HepG2 (cell line): Measurements from ENCODE around the gene ARHGAP25.

ENCODE experiments used
- ATF3 ChIP-seq: sonication (generic); formaldehyde crosslinking; IDR thresholded peaks from 2 replicates; pipeline ENCODE4 v1.4.0; 2020; ENCODE audit warnings: missing genetic modification reagents
- ATF4 ChIP-seq, 2 experiments: fragments of 450-650 bp in 1 of 2; sonication (generic) in 1 of 2; formaldehyde crosslinking; IDR thresholded peaks; 2 replicates each; pipeline versions ENCODE4 v1.5.0 to v1.8.0; 2020 to 2022; ENCODE audit warnings: mild to moderate bottlenecking in 1 of 2, missing genetic modification reagents in 1 of 2
- CHD4 ChIP-seq: fragments of 200-600 bp; sonication (generic); IDR thresholded peaks from 2 replicates; pipeline ENCODE4 v1.7.0; 2017; ENCODE audit warnings: mild to moderate bottlenecking, low read length, borderline replicate concordance
- CSRNP2 ChIP-seq: sonication (generic); formaldehyde crosslinking; conservative IDR thresholded peaks from 2 replicates; pipeline ENCODE4 v1.8.0; 2022; ENCODE audit warnings: low read depth, missing genetic modification reagents
- DNMT1 ChIP-seq: sonication (generic); formaldehyde crosslinking; IDR thresholded peaks from 2 replicates; pipeline ENCODE4 v1.5.1; 2020; ENCODE audit warnings: mild to moderate bottlenecking, missing genetic modification reagents
- EZH2 ChIP-seq: conservative IDR thresholded peaks from 2 replicates; pipeline ENCODE4 v1.6.1; 2012; ENCODE audit warnings: mild to moderate bottlenecking, low read depth, low read length, moderate library complexity
- JUNB ChIP-seq: sonication (generic); formaldehyde crosslinking; IDR thresholded peaks from 2 replicates; pipeline ENCODE4 v1.8.0; 2022; ENCODE audit warnings: missing genetic modification reagents, mild to moderate bottlenecking, borderline replicate concordance
- MAFF ChIP-seq: IDR thresholded peaks from 2 replicates; pipeline ENCODE4 v1.6.1; 2011; ENCODE audit warnings: low read depth, low read length, improper control_type of control experiment
- PITX1 ChIP-seq: sonication (generic); formaldehyde crosslinking; IDR thresholded peaks from 2 replicates; pipeline ENCODE4 v1.5.1; 2020; ENCODE audit warnings: mild to moderate bottlenecking, missing genetic modification reagents
- ZNF138 ChIP-seq: sonication (generic); formaldehyde crosslinking; IDR thresholded peaks from 2 replicates; pipeline ENCODE4 v1.5.0; 2020; ENCODE audit warnings: mild to moderate bottlenecking, low read depth, missing genetic modification reagents
- ZNF501 ChIP-seq: sonication (generic); formaldehyde crosslinking; IDR thresholded peaks from 2 replicates; pipeline ENCODE4 v1.5.1; 2020; ENCODE audit warnings: mild to moderate bottlenecking, moderate library complexity, missing genetic modification reagents

- no peak for TF ChIP-seq EZH2
- TF ChIP-seq ZNF138 = no peak
- TF ChIP-seq ATF4 (CRISPR knock-in tag; IDR thresholded peaks at IDR 0.05) = no peak
- no peak for TF ChIP-seq ATF3 (CRISPR knock-in tag)
- no peak for TF ChIP-seq MAFF
- no peak for TF ChIP-seq ZNF501 (CRISPR knock-in tag)
- no peak for TF ChIP-seq PITX1
- no peak for TF ChIP-seq CSRNP2 (CRISPR knock-in tag)
- no peak for TF ChIP-seq JUNB (CRISPR knock-in tag)
- TF ChIP-seq CHD4 = no peak
- no peak for TF ChIP-seq DNMT1 (CRISPR knock-in tag)
Measured at GRCh38 chr2:68757081-68757480, 22.5 kb downstream of the ARHGAP25 start.
